NT2/D1 (cell line): ENCODE data around the gene FHOD1.
A peak's percentile ranks its signal among the peaks of the same experiment; 100 is the strongest.

ENCODE experiments used
- DNase-seq: peaks from one replicate; pipeline ENCODE4 v3.0.0-alpha.2; 2011; ENCODE audit warnings: low read depth, low spot score
- H3K27me3 ChIP-seq: 2 replicates; pipeline ENCODE4 v1.6.0; 2011; ENCODE audit warnings: mild to moderate bottlenecking; ENCODE audit not compliant: insufficient read length, insufficient read depth
- H3K36me3 ChIP-seq: 2 replicates; pipeline ENCODE4 v1.6.1; 2011; ENCODE audit warnings: mild to moderate bottlenecking, low read length, mixed read lengths; ENCODE audit not compliant: insufficient read depth, insufficient read length
- H3K4me1 ChIP-seq: 2 replicates; pipeline ENCODE4 v1.5.1; 2011; ENCODE audit not compliant: insufficient read depth, insufficient read length
- H3K4me3 ChIP-seq: 2 replicates; pipeline ENCODE4 v1.5.1; 2011; ENCODE audit warnings: low read depth; ENCODE audit not compliant: insufficient read length
- H3K9ac ChIP-seq: 2 replicates; pipeline ENCODE4 v1.6.0; 2011; ENCODE audit warnings: low read depth; ENCODE audit not compliant: insufficient read length
- H3K9me3 ChIP-seq: 2 replicates; pipeline ENCODE4 v1.5.1; 2011; ENCODE audit warnings: mild to moderate bottlenecking, low read length; ENCODE audit not compliant: insufficient read depth
- SUZ12 ChIP-seq: IDR thresholded peaks from 2 replicates; pipeline ENCODE4 v1.6.1; 2011; ENCODE audit not compliant: insufficient read length, insufficient read depth; ENCODE audit errors: extremely low read depth
- YY1 ChIP-seq: IDR thresholded peaks from 2 replicates; pipeline ENCODE4 v1.6.1; 2011; ENCODE audit not compliant: insufficient read length, insufficient read depth
- ZNF274 ChIP-seq: IDR thresholded peaks from 2 replicates; pipeline ENCODE4 v1.6.1; 2011; ENCODE audit warnings: mild to moderate bottlenecking, low read depth, low read length

FHOD1 gene

GRCh38 chr16:67247192-67248072 lies at the start of gene FHOD1:
Gene FHOD1, minus strand, starts transcription at chr16:67247481. Its CDS starts 71 bp downstream, at chr16:67247410.
- peaks cover 35% of the 10 kb centered on the region for H3K4me1 ChIP-seq
- no peaks in the 10 kb centered on the region for H3K9me3 ChIP-seq
- peak; percentile 91 for DNase-seq
- peak within 1 kb of the TSS; percentile 90 for H3K9ac ChIP-seq
- H3K27me3 ChIP-seq: peaks cover 36% of the 10 kb centered on the region
- peaks cover under 1% of the 10 kb centered on the region for H3K36me3 ChIP-seq
- TF ChIP-seq YY1 (no peak), ZNF274 (no peak), SUZ12 (no peak)
- H3K4me3 ChIP-seq: peak within 1 kb of the TSS; percentile 86

- no peak for DNase-seq
- TF ChIP-seq SUZ12: no peak
- no peak for TF ChIP-seq YY1
- TF ChIP-seq ZNF274: no peak
Measured at GRCh38 chr16:67296420-67296819, 49.1 kb upstream of the FHOD1 start.

GRCh38 chr16:67294938-67295361 lies 47.7 kb upstream of the FHOD1 start:
- Histone ChIP-seq H3K9me3 (no peaks in the 10 kb centered on the region), H3K36me3 (no peaks in the 10 kb centered on the region), H3K4me1 (no peaks in the 10 kb centered on the region), H3K4me3 (no peak overlapping the region), H3K27me3 (no peaks in the 10 kb centered on the region), H3K9ac (no peak overlapping the region)
- TF ChIP-seq SUZ12 (no peak), ZNF274 (no peak), YY1 (no peak)
- DNase-seq: no peak

More at GRCh38 chr16:67296420-67296819, 49.1 kb upstream of the FHOD1 start:
- Histone ChIP-seq H3K9me3 (no peaks in the 10 kb centered on the region), H3K36me3 (no peaks in the 10 kb centered on the region), H3K27me3 (no peaks in the 10 kb centered on the region), H3K9ac (no peak overlapping the region), H3K4me3 (no peak overlapping the region), H3K4me1 (peaks cover 3% of the 10 kb centered on the region)

GRCh38 chr16:67294171-67294757 lies 47.0 kb upstream of the FHOD1 start:
- no peak overlapping the region for H3K4me3 ChIP-seq
- H3K9me3 ChIP-seq: no peaks in the 10 kb centered on the region
- TF ChIP-seq SUZ12 (no peak), ZNF274 (no peak), YY1 (no peak)
- H3K4me1 ChIP-seq: peaks cover 2% of the 10 kb centered on the region
- no peaks in the 10 kb centered on the region for H3K36me3 ChIP-seq
- H3K27me3 ChIP-seq: no peaks in the 10 kb centered on the region
- no peak for DNase-seq
- no peak overlapping the region for H3K9ac ChIP-seq

GRCh38 chr16:67291461-67291860 lies 44.2 kb upstream of the FHOD1 start:
- peaks cover 2% of the 10 kb centered on the region for H3K4me1 ChIP-seq

GRCh38 chr16:67287960-67288359 lies 40.7 kb upstream of the FHOD1 start:
- Histone ChIP-seq H3K4me3 (no peak overlapping the region), H3K4me1 (peaks cover 15% of the 10 kb centered on the region), H3K36me3 (peaks cover 15% of the 10 kb centered on the region), H3K27me3 (no peaks in the 10 kb centered on the region), H3K9ac (no peak overlapping the region), H3K9me3 (no peaks in the 10 kb centered on the region)
- DNase-seq: no peak
- TF ChIP-seq SUZ12 (no peak), YY1 (no peak), ZNF274 (no peak)

More at GRCh38 chr16:67291461-67291860, 44.2 kb upstream of the FHOD1 start:
- H3K4me3 ChIP-seq: no peak overlapping the region
- H3K9me3 ChIP-seq: no peaks in the 10 kb centered on the region
- no peak for TF ChIP-seq YY1
- no peak for TF ChIP-seq SUZ12
- no peak for TF ChIP-seq ZNF274
- no peak overlapping the region for H3K9ac ChIP-seq
- DNase-seq: no peak
- H3K36me3 ChIP-seq: peaks cover 8% of the 10 kb centered on the region
- no peaks in the 10 kb centered on the region for H3K27me3 ChIP-seq

GRCh38 chr16:67286441-67287235 lies 39.4 kb upstream of the FHOD1 start:
- Histone ChIP-seq H3K4me3 (no peak overlapping the region), H3K27me3 (no peaks in the 10 kb centered on the region), H3K4me1 (peaks cover 16% of the 10 kb centered on the region), H3K9ac (no peak overlapping the region), H3K9me3 (no peaks in the 10 kb centered on the region), H3K36me3 (peaks cover 26% of the 10 kb centered on the region)
- no peak for DNase-seq
- no peak for TF ChIP-seq SUZ12
